Measurements from ENCODE around the gene NCOA1. TPM values are rescaled to one million over a fixed set of nuclear protein-coding genes. Genes with fewer than 3 reads are reported as not detected.

NCOA1 gene
- total and polyA plus RNA-seq, 10 of the 15 experiments (the other 5 are each of a cell fraction or from before 2014, with no cell fraction given), result 1.8 to 35.6 (median 6.1) TPM

- TF ChIP-seq NFXL1 (IDR thresholded peaks at IDR 0.05; ENCODE audit: borderline replicate concordance) (no peak), GABPA (IDR thresholded peaks at IDR 0.05; ENCODE audit: low read depth) (0 out of 2 replicates have a peak, but pooled peaks have one; percentile 25), POLR2AphosphoS5 (IDR thresholded peaks at IDR 0.05; ENCODE audit: low read length) (no peak), YY1 (IDR thresholded peaks at IDR 0.05; ENCODE audit: low read depth, low read length) (no peak), RELB (IDR thresholded peaks at IDR 0.05; ENCODE audit: low read depth) (peak; percentile 98), KDM1A (IDR thresholded peaks at IDR 0.05; ENCODE audit: borderline replicate concordance) (no peak), ZBTB4 (CRISPR knock-in tag; IDR thresholded peaks at IDR 0.05) (no peak), NKRF (conservative IDR thresholded peaks at IDR 0.05) (no peak), RUNX3 (IDR thresholded peaks at IDR 0.05; ENCODE audit: low read length) (peak; percentile 89), ESRRA (IDR thresholded peaks at IDR 0.05; ENCODE audit: low read length) (no peak), LARP7 (IDR thresholded peaks at IDR 0.05) (no peak), MYB (IDR thresholded peaks at IDR 0.05; ENCODE audit: borderline replicate concordance, low read depth, low read length) (no peak), PKNOX1 (IDR thresholded peaks at IDR 0.05) (peak; percentile 72), CEBPB (IDR thresholded peaks at IDR 0.05; ENCODE audit: borderline replicate concordance in 1 of 2, low read depth in 2 of 2, low read length in 2 of 2) (no peak), RFX5 (IDR thresholded peaks at IDR 0.05; ENCODE audit: low read depth, low read length) (no peak), BCL11A (IDR thresholded peaks at IDR 0.05; ENCODE audit: low read depth, low read length) (peak; percentile 80), E2F8 (IDR thresholded peaks at IDR 0.05; ENCODE audit: low read depth, partially characterized antibody) (no peak), NR2C1 (IDR thresholded peaks at IDR 0.05) (no peak), HCFC1 (IDR thresholded peaks at IDR 0.05; ENCODE audit: low read length) (no peak), STAT3 (IDR thresholded peaks at IDR 0.05; ENCODE audit: low read depth, low read length) (no peak), NBN (IDR thresholded peaks at IDR 0.05) (peak; percentile 69)
These were observed 18.4 kb downstream of the NCOA1 start (continued) for GRCh38 chr2:24509425-24509824.

Data from GM12878 (cell line).